DOHH2 (cell line): ENCODE results near the gene ZNF593.

Experiments used
- H3F3A ChIP-seq: fragments of 200-600 bp; sonication (generic), shearing (Covaris generic); 2 replicates; pipeline ENCODE4 v1.6.0; 2016; ENCODE audit warnings: antibody characterized with exemption, mild to moderate bottlenecking; ENCODE audit not compliant: control insufficient read depth, insufficient read depth
- H3K27ac ChIP-seq: fragments of 200-600 bp; sonication (generic); 2 replicates; pipeline ENCODE4 v1.5.1; 2014; ENCODE audit warnings: low read depth, mild to moderate bottlenecking, low read length, moderate library complexity
- H3K27me3 ChIP-seq: fragments of 200-600 bp; sonication (generic); 2 replicates; pipeline ENCODE4 v1.6.1; 2014; ENCODE audit warnings: mild to moderate bottlenecking, low read length, mixed read lengths; ENCODE audit not compliant: control insufficient read depth
- H3K36me3 ChIP-seq: fragments of 200-600 bp; sonication (generic); 2 replicates; pipeline ENCODE4 v1.6.1; 2014; ENCODE audit warnings: mild to moderate bottlenecking, low read length, moderate library complexity, mixed read lengths; ENCODE audit not compliant: control insufficient read depth
- H3K4me1 ChIP-seq: fragments of 200-600 bp; sonication (generic); 2 replicates; pipeline ENCODE4 v1.6.1; 2014; ENCODE audit warnings: mild to moderate bottlenecking, low read length, mixed read lengths; ENCODE audit not compliant: control insufficient read depth
- H3K4me2 ChIP-seq: fragments of 200-600 bp; sonication (generic); 2 replicates; pipeline ENCODE4 v1.6.0; 2014; ENCODE audit warnings: mild to moderate bottlenecking, low read length, moderate library complexity
- H3K4me3 ChIP-seq: fragments of 200-600 bp; sonication (generic); 2 replicates; pipeline ENCODE4 v1.5.1; 2014; ENCODE audit warnings: mild to moderate bottlenecking, low read length, mixed read lengths
- H3K79me2 ChIP-seq: fragments of 200-600 bp; sonication (generic); 2 replicates; pipeline ENCODE4 v1.6.1; 2014; ENCODE audit warnings: mild to moderate bottlenecking, low read length, mixed read lengths; ENCODE audit not compliant: control insufficient read depth
- H3K9me2 ChIP-seq: fragments of 200-600 bp; sonication (generic); replicated peaks from 2 replicates; pipeline ENCODE4 v1.6.1; 2014; ENCODE audit warnings: mild to moderate bottlenecking, low read length, mixed read lengths; ENCODE audit not compliant: control insufficient read depth
- H3K9me3 ChIP-seq: fragments of 200-600 bp; sonication (generic); 2 replicates; pipeline ENCODE4 v1.6.1; 2014; ENCODE audit warnings: antibody characterized with exemption, low read length, mixed read lengths; ENCODE audit not compliant: control insufficient read depth, insufficient read depth
- H4K20me1 ChIP-seq: fragments of 200-600 bp; sonication (generic); 2 replicates; pipeline ENCODE4 v1.6.0; 2014; ENCODE audit warnings: low read depth, mild to moderate bottlenecking, antibody characterized with exemption, low read length, moderate library complexity; ENCODE audit not compliant: control insufficient read depth, insufficient read depth
- CTCF ChIP-seq: fragments of 200-600 bp; sonication (generic); IDR thresholded peaks from one replicate; pipeline ENCODE4 v1.5.1; 2014; ENCODE audit warnings: antibody characterized with exemption, mild to moderate bottlenecking, low read depth, low read length; ENCODE audit not compliant: poor library complexity, severe bottlenecking
- EZH2phosphoT487 ChIP-seq: fragments of 200-600 bp; sonication (generic); IDR thresholded peaks from 2 replicates; pipeline ENCODE4 v1.6.1; 2017; ENCODE audit warnings: borderline replicate concordance, mild to moderate bottlenecking, antibody characterized with exemption, low read length, moderate library complexity, mixed read lengths

Gene ZNF593

GRCh38 chr1:26138974-26139558, 30.6 kb upstream of the ZNF593 start:
- no peaks in the 10 kb centered on the region for H3K9me3 ChIP-seq
- H3K27ac ChIP-seq = no peak overlapping the region
- no peaks in the 10 kb centered on the region for H3F3A ChIP-seq
- H3K27me3 ChIP-seq = no peaks in the 10 kb centered on the region
- no peaks in the 10 kb centered on the region for H3K36me3 ChIP-seq
- H3K4me2 ChIP-seq = no peak overlapping the region
- no peaks in the 10 kb centered on the region for H4K20me1 ChIP-seq
- TF ChIP-seq CTCF (no peak), EZH2phosphoT487 (no peak)
- H3K4me1 ChIP-seq = peaks cover 3% of the 10 kb centered on the region; the same call in 1 of the 2 replicates
- no peak overlapping the region for H3K4me3 ChIP-seq
- no peaks in the 10 kb centered on the region for H3K79me2 ChIP-seq
- no peaks in the 10 kb centered on the region for H3K9me2 ChIP-seq

- no peaks in the 10 kb centered on the region; the same call in 1 of the 2 replicates for H4K20me1 ChIP-seq
- no peak overlapping the region for H3K4me2 ChIP-seq
- H3K9me3 ChIP-seq = no peaks in the 10 kb centered on the region
- TF ChIP-seq CTCF (no peak), EZH2phosphoT487 (no peak)
- H3F3A ChIP-seq = 0 out of 2 replicates have a peak, but pooled peaks cover 4% of the 10 kb centered on the region
- peaks cover 7% of the 10 kb centered on the region for H3K4me1 ChIP-seq
- H3K27me3 ChIP-seq = no peaks in the 10 kb centered on the region
- H3K27ac ChIP-seq = no peak overlapping the region
- H3K36me3 ChIP-seq = no peaks in the 10 kb centered on the region
- no peaks in the 10 kb centered on the region for H3K9me2 ChIP-seq
- no peaks in the 10 kb centered on the region for H3K79me2 ChIP-seq
- H3K4me3 ChIP-seq = no peak overlapping the region
These were observed 27.5 kb upstream of the ZNF593 start for GRCh38 chr1:26142159-26142558.

- Histone ChIP-seq H3K4me3 (no peak overlapping the region), H3K36me3 (no peaks in the 10 kb centered on the region), H3K4me2 (peak overlapping the region; percentile 31; the same call in 1 of the 2 replicates), H3F3A (0 out of 2 replicates have a peak, but pooled peaks cover 4% of the 10 kb centered on the region), H3K27me3 (peaks cover 19% of the 10 kb centered on the region), H3K27ac (no peak overlapping the region), H3K4me1 (peaks cover 4% of the 10 kb centered on the region), H3K79me2 (no peaks in the 10 kb centered on the region), H4K20me1 (no peaks in the 10 kb centered on the region; the same call in none of the 2 replicates), H3K9me2 (no peaks in the 10 kb centered on the region), H3K9me3 (no peaks in the 10 kb centered on the region)
- TF ChIP-seq EZH2phosphoT487 (no peak), CTCF (peak; percentile 74)
These were observed 24.4 kb upstream of the ZNF593 start for GRCh38 chr1:26145041-26145959.
